ENCODE results near the gene FKBP10.

- TF ChIP-seq SMC3 (IDR thresholded peaks at IDR 0.05; ENCODE audit: low read depth, low read length) (no peak), EP300 (IDR thresholded peaks at IDR 0.05; ENCODE audit: borderline replicate concordance in 1 of 2, low read depth in 1 of 2, low read length in 1 of 2) (no peak), CTCF (IDR thresholded peaks at IDR 0.05) (no peak), PBX3 (IDR thresholded peaks at IDR 0.05) (no peak), CHD2 (IDR thresholded peaks at IDR 0.05; ENCODE audit: low read length, partially characterized antibody) (no peak), USF1 (IDR thresholded peaks at IDR 0.05; ENCODE audit: borderline replicate concordance, low read depth) (no peak), FOXJ3 (CRISPR knock-in tag; IDR thresholded peaks at IDR 0.05) (no peak), TAF1 (IDR thresholded peaks at IDR 0.05; ENCODE audit: borderline replicate concordance, low read depth, low read length) (no peak), RFX5 (IDR thresholded peaks at IDR 0.05; ENCODE audit: low read length) (no peak), POLR2AphosphoS5 (IDR thresholded peaks at IDR 0.05; ENCODE audit: low read depth, low read length) (no peak), MAX (IDR thresholded peaks at IDR 0.05; ENCODE audit: low read depth) (no peak), FOSL2 (IDR thresholded peaks at IDR 0.05; ENCODE audit: borderline replicate concordance, low read depth) (no peak), GATA2 (CRISPR knock-in tag; IDR thresholded peaks at IDR 0.05) (no peak)
These were observed 39.0 kb upstream of the FKBP10 start for GRCh38 chr17:41773731-41774193.
